Esophagus muscularis mucosa (tissue), 3 donors: ENCODE measurements around the gene MYL3.

Experiments used
- CTCF ChIP-seq, 3 experiments: fragments of 200-600 bp in 2 of 3; fragments of 450-650 bp in 1 of 3; sonication (generic) in 2 of 3; IDR thresholded peaks; one replicate each; pipeline ENCODE4 v1.5.1; 2017 to 2019; ENCODE audit warnings: antibody characterized with exemption in 3 of 3, mild to moderate bottlenecking in 2 of 3, moderate library complexity in 1 of 3
- POLR2A ChIP-seq: fragments of 450-650 bp; IDR thresholded peaks from one replicate; pipeline ENCODE4 v1.6.1; 2017; ENCODE audit warnings: antibody characterized with exemption, moderate library complexity, mild to moderate bottlenecking, low read depth
- POLR2AphosphoS5 ChIP-seq, 2 donors: sonication (generic); formaldehyde crosslinking; IDR thresholded peaks; one replicate each; pipeline ENCODE4 v1.6.1; 2017; ENCODE audit warnings: antibody characterized with exemption in 2 of 2

- TF ChIP-seq CTCF (IDR thresholded peaks at IDR 0.05) (no peak), POLR2A (no peak), POLR2AphosphoS5 (IDR thresholded peaks at IDR 0.05) (no peak)
Observed at GRCh38 chr3:46856576-46857471, 6.4 kb downstream of the MYL3 start.
